GM19452 (cell line): ENCODE results near the gene PRSS48.
A peak's percentile ranks its signal among the peaks of the same experiment; 100 is the strongest.
"Not testable (repeated sequence)": the region's sequence is repeated elsewhere in the genome, so short reads cannot be mapped to it uniquely, and the experiment has no call there.

Experiments
- ATAC-seq: cut with Tn5 transposase; IDR thresholded peaks from one replicate; pipeline ENCODE4 v1.9.1; 2021; ENCODE audit not compliant: unreplicated experiment

The PRSS48 gene

GRCh38 chr4:151276787-151277562 lies at the start of gene PRSS48:
Gene PRSS48 (plus strand): TSS chr4:151277161. CDS start chr4:151277173, 12 bp downstream.
- peak; percentile 75 for ATAC-seq

GRCh38 chr4:151227172-151227571 lies 49.8 kb upstream of the PRSS48 start:
- ATAC-seq: no peak

GRCh38 chr4:151227731-151228130 lies 49.2 kb upstream of the PRSS48 start:
- no peak for ATAC-seq

GRCh38 chr4:151228189-151229119 lies 48.5 kb upstream of the PRSS48 start:
- no peak for ATAC-seq

- no peak for ATAC-seq
Observed at GRCh38 chr4:151231915-151232595, 44.9 kb upstream of the PRSS48 start.

GRCh38 chr4:151233600-151233999 lies 43.4 kb upstream of the PRSS48 start:
- no peak for ATAC-seq

GRCh38 chr4:151235373-151235772 lies 41.6 kb upstream of the PRSS48 start:
- not testable (repeated sequence) for ATAC-seq

- ATAC-seq: no peak
Observed at GRCh38 chr4:151236036-151236435, 40.9 kb upstream of the PRSS48 start.

- ATAC-seq: no peak
Observed at GRCh38 chr4:151238477-151238876, 38.5 kb upstream of the PRSS48 start.

GRCh38 chr4:151239608-151240007 lies 37.4 kb upstream of the PRSS48 start:
- ATAC-seq: no peak

GRCh38 chr4:151242305-151242704 lies 34.7 kb upstream of the PRSS48 start:
- no peak for ATAC-seq

GRCh38 chr4:151246742-151247141 lies 30.2 kb upstream of the PRSS48 start:
- ATAC-seq: no peak

GRCh38 chr4:151247395-151247794 lies 29.6 kb upstream of the PRSS48 start:
- ATAC-seq: no peak

GRCh38 chr4:151248519-151248918 lies 28.4 kb upstream of the PRSS48 start:
- ATAC-seq: no peak

- ATAC-seq: no peak
Observed at GRCh38 chr4:151250706-151251105, 26.3 kb upstream of the PRSS48 start.

- no peak for ATAC-seq
Observed at GRCh38 chr4:151251603-151252304, 25.2 kb upstream of the PRSS48 start.

- ATAC-seq: not testable (repeated sequence)
Observed at GRCh38 chr4:151255226-151255625, 21.7 kb upstream of the PRSS48 start.

GRCh38 chr4:151255680-151256079 lies 21.3 kb upstream of the PRSS48 start:
- ATAC-seq: not testable (repeated sequence)

- ATAC-seq: no peak
Observed at GRCh38 chr4:151256134-151256533, 20.8 kb upstream of the PRSS48 start.

GRCh38 chr4:151257704-151258103 lies 19.3 kb upstream of the PRSS48 start:
- no peak for ATAC-seq

GRCh38 chr4:151259752-151260151 lies 17.2 kb upstream of the PRSS48 start:
- ATAC-seq: no peak
